Upper lobe of left lung (tissue), 4 donors: ENCODE data around the gene CHST9.

Source experiments
- CTCF ChIP-seq, 6 experiments: fragments of 450-650 bp in 4 of 6; fragments of 200-600 bp in 2 of 6; sonication (generic) in 2 of 6; IDR thresholded peaks; one replicate each; pipeline ENCODE4 v1.5.1; 2016 to 2019; ENCODE audit warnings: antibody characterized with exemption in 6 of 6
- EP300 ChIP-seq, 4 donors: sonication (generic); formaldehyde crosslinking; IDR thresholded peaks; one replicate each; pipeline ENCODE4 v1.5.1; 2017; ENCODE audit warnings: antibody characterized with exemption in 4 of 4, control low read depth in 2 of 4
- POLR2A ChIP-seq, 4 donors: fragments of 450-650 bp; IDR thresholded peaks; one replicate each; pipeline ENCODE4 v1.5.1; 2016 to 2017; ENCODE audit warnings: antibody characterized with exemption in 4 of 4, mild to moderate bottlenecking in 2 of 4

- TF ChIP-seq EP300 (IDR thresholded peaks at IDR 0.05) (no peak), CTCF (IDR thresholded peaks at IDR 0.05) (no peak), POLR2A (IDR thresholded peaks at IDR 0.05) (no peak)
Observed at GRCh38 chr18:27141876-27142275, 43.2 kb downstream of the CHST9 start.
